ENCODE measurements around the gene FSHB.

FSHB gene

GRCh38 chr11:30228323-30228884 lies 2.4 kb upstream of the FSHB start:
- H3K4me1 ChIP-seq (ENCODE audit: control insufficient read depth in 2 of 2, insufficient read depth in 1 of 2, low read depth in 1 of 2, low read length in 2 of 2) = no peaks in the 10 kb centered on the region
- no peak overlapping the region for H3K14ac ChIP-seq (ENCODE audit: low read length)
- peaks cover 0 to 3% of the 10 kb centered on the region in 2 donors for H3K9me3 ChIP-seq (replicated peaks in 1 of 2; ENCODE audit: control insufficient read depth in 2 of 2, insufficient read depth in 1 of 2, low read depth in 1 of 2, low read length in 2 of 2)
- peaks cover 0 to 3% (median 0%) of the 10 kb centered on the region in 3 experiments for H3K27me3 ChIP-seq (ENCODE audit: control insufficient read depth in 3 of 3, insufficient read depth in 3 of 3, low read depth in 1 of 3, low read length in 3 of 3)
- H3K79me1 ChIP-seq (ENCODE audit: low read depth, low read length) = no peaks in the 10 kb centered on the region
- DNase-seq (ENCODE audit: low spot score) = no peak
- no peak overlapping the region for H3K9ac ChIP-seq (ENCODE audit: low read depth, low read length, poor library complexity)
- H2BK12ac ChIP-seq (ENCODE audit: low read length) = no peak overlapping the region
- H2AK5ac ChIP-seq (ENCODE audit: low read depth, low read length) = no peak overlapping the region
- H4K91ac ChIP-seq (ENCODE audit: low read depth, low read length, poor library complexity) = no peak overlapping the region
- no peak overlapping the region for H2BK15ac ChIP-seq (ENCODE audit: low read length)
- no peaks in the 10 kb centered on the region for H3K36me3 ChIP-seq (replicated peaks in 1 of 2; ENCODE audit: control insufficient read depth in 2 of 2, insufficient read depth in 2 of 2, low read length in 2 of 2)
- H3K23ac ChIP-seq (ENCODE audit: low read depth, low read length, poor library complexity) = no peak overlapping the region
- no peak overlapping the region for H3K27ac ChIP-seq (replicated peaks; ENCODE audit: low read length)
- H3K18ac ChIP-seq (ENCODE audit: low read length) = no peak overlapping the region
- no peak overlapping the region for H2AFZ ChIP-seq (ENCODE audit: low read length)
- 100% methylated on average over 1 to 2 of the region's 5 CpGs for WGBS, 2 donors (ENCODE audit: extremely low coverage in 2 of 2, insufficient read length in 2 of 2, insufficient replicate concordance in 1 of 2)
- H3K4me2 ChIP-seq (ENCODE audit: insufficient read depth, low read length, poor library complexity, severe bottlenecking) = no peak overlapping the region
- H3K4me3 ChIP-seq (ENCODE audit: low read length in 2 of 2) = no peak overlapping the region
- no peak overlapping the region for H4K8ac ChIP-seq (ENCODE audit: low read depth, low read length)
- H3K4ac ChIP-seq (ENCODE audit: low read length) = no peak overlapping the region
- H2BK5ac ChIP-seq (ENCODE audit: low read length) = no peak overlapping the region
- H2BK120ac ChIP-seq (ENCODE audit: low read depth, low read length) = no peak overlapping the region

- H4K91ac ChIP-seq (ENCODE audit: low read depth, low read length, poor library complexity) = no peak overlapping the region
- no peak overlapping the region for H2BK12ac ChIP-seq (ENCODE audit: low read length)
- H3K4me2 ChIP-seq (ENCODE audit: insufficient read depth, low read length, poor library complexity, severe bottlenecking) = no peak overlapping the region
- no peak overlapping the region for H2AFZ ChIP-seq (ENCODE audit: low read length)
- no peak overlapping the region for H2BK120ac ChIP-seq (ENCODE audit: low read depth, low read length)
- H4K8ac ChIP-seq (ENCODE audit: low read depth, low read length) = no peak overlapping the region
- H3K14ac ChIP-seq (ENCODE audit: low read length) = no peak overlapping the region
- no peak overlapping the region for H3K18ac ChIP-seq (ENCODE audit: low read length)
- no peak overlapping the region for H2AK5ac ChIP-seq (ENCODE audit: low read depth, low read length)
- no peak for DNase-seq (ENCODE audit: low spot score)
- H3K36me3 ChIP-seq (replicated peaks in 1 of 2; ENCODE audit: control insufficient read depth in 2 of 2, insufficient read depth in 2 of 2, low read length in 2 of 2) = no peaks in the 10 kb centered on the region
- no peak overlapping the region for H2BK5ac ChIP-seq (ENCODE audit: low read length)
- no peak overlapping the region for H3K23ac ChIP-seq (ENCODE audit: low read depth, low read length, poor library complexity)
- H3K27me3 ChIP-seq (ENCODE audit: control insufficient read depth in 3 of 3, insufficient read depth in 3 of 3, low read depth in 1 of 3, low read length in 3 of 3) = no peaks in the 10 kb centered on the region
- no CpG with 5 or more reads among the region's 2 CpGs for WGBS, 2 donors (ENCODE audit: extremely low coverage in 2 of 2, insufficient read length in 2 of 2, insufficient replicate concordance in 1 of 2)
- H3K4me1 ChIP-seq (ENCODE audit: control insufficient read depth in 2 of 2, insufficient read depth in 1 of 2, low read depth in 1 of 2, low read length in 2 of 2) = peaks cover 0 to 3% of the 10 kb centered on the region in 2 donors
- no peak overlapping the region for H3K4ac ChIP-seq (ENCODE audit: low read length)
- H2BK15ac ChIP-seq (ENCODE audit: low read length) = no peak overlapping the region
- no peak overlapping the region for H3K27ac ChIP-seq (replicated peaks; ENCODE audit: low read length)
- H3K9ac ChIP-seq (ENCODE audit: low read depth, low read length, poor library complexity) = no peak overlapping the region
- no peaks in the 10 kb centered on the region for H3K9me3 ChIP-seq (replicated peaks in 1 of 2; ENCODE audit: control insufficient read depth in 2 of 2, insufficient read depth in 1 of 2, low read depth in 1 of 2, low read length in 2 of 2)
- no peaks in the 10 kb centered on the region for H3K79me1 ChIP-seq (ENCODE audit: low read depth, low read length)
- H3K4me3 ChIP-seq (ENCODE audit: low read length in 2 of 2) = no peak overlapping the region
These were observed 8.2 kb downstream of the FSHB start for GRCh38 chr11:30239025-30239424.

GRCh38 chr11:30244265-30244664 lies 13.5 kb downstream of the FSHB start:
- H2AFZ ChIP-seq (ENCODE audit: low read length) = no peak overlapping the region
- H2AK5ac ChIP-seq (ENCODE audit: low read depth, low read length) = no peak overlapping the region
- H3K14ac ChIP-seq (ENCODE audit: low read length) = no peak overlapping the region
- no peak for DNase-seq (ENCODE audit: low spot score)
- no peaks in the 10 kb centered on the region for H3K27me3 ChIP-seq (ENCODE audit: control insufficient read depth in 3 of 3, insufficient read depth in 3 of 3, low read depth in 1 of 3, low read length in 3 of 3)
- WGBS, 2 donors (ENCODE audit: extremely low coverage in 2 of 2, insufficient read length in 2 of 2, insufficient replicate concordance in 1 of 2) = no CpG with 5 or more reads among the region's 1 CpG
- H3K18ac ChIP-seq (ENCODE audit: low read length) = no peak overlapping the region
- no peak overlapping the region for H3K9ac ChIP-seq (ENCODE audit: low read depth, low read length, poor library complexity)
- H3K79me1 ChIP-seq (ENCODE audit: low read depth, low read length) = no peaks in the 10 kb centered on the region
- H3K36me3 ChIP-seq (replicated peaks in 1 of 2; ENCODE audit: control insufficient read depth in 2 of 2, insufficient read depth in 2 of 2, low read length in 2 of 2) = no peaks in the 10 kb centered on the region
- H3K27ac ChIP-seq (replicated peaks; ENCODE audit: low read length) = no peak overlapping the region
- no peak overlapping the region for H2BK5ac ChIP-seq (ENCODE audit: low read length)
- H4K91ac ChIP-seq (ENCODE audit: low read depth, low read length, poor library complexity) = no peak overlapping the region
- no peak overlapping the region for H3K4ac ChIP-seq (ENCODE audit: low read length)
- no peak overlapping the region for H4K8ac ChIP-seq (ENCODE audit: low read depth, low read length)
- H3K23ac ChIP-seq (ENCODE audit: low read depth, low read length, poor library complexity) = no peak overlapping the region
- H3K4me1 ChIP-seq (ENCODE audit: control insufficient read depth in 2 of 2, insufficient read depth in 1 of 2, low read depth in 1 of 2, low read length in 2 of 2) = peaks cover 0 to 11% of the 10 kb centered on the region in 2 donors
- H2BK120ac ChIP-seq (ENCODE audit: low read depth, low read length) = no peak overlapping the region
- no peaks in the 10 kb centered on the region for H3K9me3 ChIP-seq (replicated peaks in 1 of 2; ENCODE audit: control insufficient read depth in 2 of 2, insufficient read depth in 1 of 2, low read depth in 1 of 2, low read length in 2 of 2)
- H3K4me3 ChIP-seq (ENCODE audit: low read length in 2 of 2) = no peak overlapping the region
- no peak overlapping the region for H3K4me2 ChIP-seq (ENCODE audit: insufficient read depth, low read length, poor library complexity, severe bottlenecking)
- no peak overlapping the region for H2BK12ac ChIP-seq (ENCODE audit: low read length)
- no peak overlapping the region for H2BK15ac ChIP-seq (ENCODE audit: low read length)

GRCh38 chr11:30245621-30246020 lies 14.8 kb downstream of the FSHB start:
- whole genome bisulfite sequencing, 2 donors (ENCODE audit: extremely low coverage in 2 of 2, insufficient read length in 2 of 2, insufficient replicate concordance in 1 of 2) = no CpG with 5 or more reads among the region's 2 CpGs
- H3K18ac ChIP-seq (ENCODE audit: low read length) = no peak overlapping the region
- no peak overlapping the region for H2BK12ac ChIP-seq (ENCODE audit: low read length)
- no peak overlapping the region for H3K27ac ChIP-seq (replicated peaks; ENCODE audit: low read length)
- H3K79me1 ChIP-seq (ENCODE audit: low read depth, low read length) = no peaks in the 10 kb centered on the region
- H4K8ac ChIP-seq (ENCODE audit: low read depth, low read length) = no peak overlapping the region
- no peak overlapping the region for H3K14ac ChIP-seq (ENCODE audit: low read length)
- no peak for DNase-seq (ENCODE audit: low spot score)
- no peak overlapping the region for H3K4ac ChIP-seq (ENCODE audit: low read length)
- peaks cover 0 to 11% of the 10 kb centered on the region in 2 donors for H3K4me1 ChIP-seq (ENCODE audit: control insufficient read depth in 2 of 2, insufficient read depth in 1 of 2, low read depth in 1 of 2, low read length in 2 of 2)
- no peak overlapping the region for H2BK120ac ChIP-seq (ENCODE audit: low read depth, low read length)
- H3K4me3 ChIP-seq (ENCODE audit: low read length in 2 of 2) = no peak overlapping the region
- no peaks in the 10 kb centered on the region for H3K36me3 ChIP-seq (replicated peaks in 1 of 2; ENCODE audit: control insufficient read depth in 2 of 2, insufficient read depth in 2 of 2, low read length in 2 of 2)
- H3K4me2 ChIP-seq (ENCODE audit: insufficient read depth, low read length, poor library complexity, severe bottlenecking) = no peak overlapping the region
- H4K91ac ChIP-seq (ENCODE audit: low read depth, low read length, poor library complexity) = no peak overlapping the region
- H3K9me3 ChIP-seq (replicated peaks in 1 of 2; ENCODE audit: control insufficient read depth in 2 of 2, insufficient read depth in 1 of 2, low read depth in 1 of 2, low read length in 2 of 2) = no peaks in the 10 kb centered on the region
- no peak overlapping the region for H3K9ac ChIP-seq (ENCODE audit: low read depth, low read length, poor library complexity)
- H3K27me3 ChIP-seq (ENCODE audit: control insufficient read depth in 3 of 3, insufficient read depth in 3 of 3, low read depth in 1 of 3, low read length in 3 of 3) = no peaks in the 10 kb centered on the region
- no peak overlapping the region for H2BK5ac ChIP-seq (ENCODE audit: low read length)
- H3K23ac ChIP-seq (ENCODE audit: low read depth, low read length, poor library complexity) = no peak overlapping the region
- no peak overlapping the region for H2AFZ ChIP-seq (ENCODE audit: low read length)
- no peak overlapping the region for H2BK15ac ChIP-seq (ENCODE audit: low read length)
- no peak overlapping the region for H2AK5ac ChIP-seq (ENCODE audit: low read depth, low read length)
